ENCODE results near the gene KRT72. TPM values are rescaled to one million over a fixed set of nuclear protein-coding genes. Genes with fewer than 3 reads are reported as not detected.

The KRT72 gene
- total RNA-seq, 1 experiment from 2014 or later, result not detected

DNA sequence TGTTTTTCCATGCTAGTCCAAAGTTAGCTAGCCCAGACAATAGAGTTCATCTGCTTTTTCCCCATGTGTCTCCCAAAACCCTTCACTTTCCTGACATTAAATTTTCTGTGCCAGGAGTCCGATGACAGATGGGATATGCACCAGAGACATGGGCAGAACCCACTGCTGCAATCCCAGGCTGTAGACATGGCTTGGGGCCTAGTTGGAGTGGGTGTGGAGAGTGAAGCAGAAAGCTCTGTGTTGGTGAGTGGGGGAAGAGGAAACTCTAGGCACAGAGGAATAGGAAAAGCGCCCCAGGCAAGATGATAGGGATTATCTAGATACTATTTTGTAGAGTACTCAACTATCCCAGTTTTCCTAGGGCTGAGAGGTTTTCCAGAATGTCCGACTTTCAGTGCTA lies 22.8 kb downstream of the KRT72 start:
- Histone ChIP-seq H3K9me3 (ENCODE audit: low read length) (no peaks in the 10 kb centered on the region), H3K9ac (ENCODE audit: low read length) (no peak overlapping the region), H3K4me1 (ENCODE audit: insufficient read depth, low read length) (peaks cover 8% of the 10 kb centered on the region; the same call in 1 of the 2 replicates), H3K36me3 (ENCODE audit: low read depth, low read length) (no peaks in the 10 kb centered on the region), H3F3A (ENCODE audit: low read length, unreplicated experiment) (no peaks in the 10 kb centered on the region), H2AFZ (ENCODE audit: low read length) (no peak overlapping the region), H3K9me2 (replicated peaks; ENCODE audit: low read length) (no peaks in the 10 kb centered on the region), H3K27ac (ENCODE audit: low read length) (no peak overlapping the region), H3K27me3 (ENCODE audit: low read length) (no peaks in the 10 kb centered on the region), H3K4me2 (ENCODE audit: low read length) (no peak overlapping the region), H3K79me2 (ENCODE audit: low read length) (no peaks in the 10 kb centered on the region), H4K20me1 (ENCODE audit: low read length) (no peaks in the 10 kb centered on the region), H3K4me3 (ENCODE audit: low read length) (no peak overlapping the region)
- BruUV-seq (replicated peaks), result no TSS peak
- DNase-seq (no peak), ATAC-seq (no peak)
- intact Hi-C loops (cut with micrococcal nuclease), result no loop called here
- ChIA-PET CTCF (no interaction called here), POLR2A (ENCODE audit: unreplicated experiment) (no interaction called here)
- TF ChIP-seq EZH2phosphoT487 (IDR thresholded peaks at IDR 0.05; ENCODE audit: borderline replicate concordance, low read length), result no peak
- TF ChIP-seq EZH2 (IDR thresholded peaks at IDR 0.05; ENCODE audit: low read length, unreplicated experiment), result no peak
- TF ChIP-seq, protein P1, sequence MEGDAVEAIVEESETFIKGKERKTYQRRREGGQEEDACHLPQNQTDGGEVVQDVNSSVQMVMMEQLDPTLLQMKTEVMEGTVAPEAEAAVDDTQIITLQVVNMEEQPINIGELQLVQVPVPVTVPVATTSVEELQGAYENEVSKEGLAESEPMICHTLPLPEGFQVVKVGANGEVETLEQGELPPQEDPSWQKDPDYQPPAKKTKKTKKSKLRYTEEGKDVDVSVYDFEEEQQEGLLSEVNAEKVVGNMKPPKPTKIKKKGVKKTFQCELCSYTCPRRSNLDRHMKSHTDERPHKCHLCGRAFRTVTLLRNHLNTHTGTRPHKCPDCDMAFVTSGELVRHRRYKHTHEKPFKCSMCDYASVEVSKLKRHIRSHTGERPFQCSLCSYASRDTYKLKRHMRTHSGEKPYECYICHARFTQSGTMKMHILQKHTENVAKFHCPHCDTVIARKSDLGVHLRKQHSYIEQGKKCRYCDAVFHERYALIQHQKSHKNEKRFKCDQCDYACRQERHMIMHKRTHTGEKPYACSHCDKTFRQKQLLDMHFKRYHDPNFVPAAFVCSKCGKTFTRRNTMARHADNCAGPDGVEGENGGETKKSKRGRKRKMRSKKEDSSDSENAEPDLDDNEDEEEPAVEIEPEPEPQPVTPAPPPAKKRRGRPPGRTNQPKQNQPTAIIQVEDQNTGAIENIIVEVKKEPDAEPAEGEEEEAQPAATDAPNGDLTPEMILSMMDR (conservative IDR thresholded peaks at IDR 0.05; ENCODE audit: low read depth, low read length), result no peak

GRCh38 chr12:52577316-52577715 lies 23.9 kb downstream of the KRT72 start:
- no peaks in the 10 kb centered on the region for H3K79me2 ChIP-seq (ENCODE audit: low read length)
- no peaks in the 10 kb centered on the region for H3K9me3 ChIP-seq (ENCODE audit: low read length)
- H3K9me2 ChIP-seq (replicated peaks; ENCODE audit: low read length), result no peaks in the 10 kb centered on the region
- TF ChIP-seq, protein P1 (conservative IDR thresholded peaks at IDR 0.05; ENCODE audit: low read depth, low read length), result no peak
- TF ChIP-seq EZH2phosphoT487 (IDR thresholded peaks at IDR 0.05; ENCODE audit: borderline replicate concordance, low read length) (no peak), EZH2 (IDR thresholded peaks at IDR 0.05; ENCODE audit: low read length, unreplicated experiment) (no peak)
- DNase-seq (no peak), ATAC-seq (no peak)
- H3F3A ChIP-seq (ENCODE audit: low read length, unreplicated experiment), result no peaks in the 10 kb centered on the region
- 0 out of 2 replicates have a peak, but pooled peaks cover 5% of the 10 kb centered on the region for H3K27me3 ChIP-seq (ENCODE audit: low read length)
- intact Hi-C loops (cut with micrococcal nuclease), result no loop called here
- H3K36me3 ChIP-seq (ENCODE audit: low read depth, low read length), result no peaks in the 10 kb centered on the region
- H3K4me2 ChIP-seq (ENCODE audit: low read length), result no peak overlapping the region
- ChIA-PET CTCF (no interaction called here), POLR2A (ENCODE audit: unreplicated experiment) (no interaction called here)
- H3K27ac ChIP-seq (ENCODE audit: low read length), result no peak overlapping the region
- H2AFZ ChIP-seq (ENCODE audit: low read length), result no peak overlapping the region
- no peak overlapping the region for H3K4me3 ChIP-seq (ENCODE audit: low read length)
- no peak overlapping the region for H3K9ac ChIP-seq (ENCODE audit: low read length)
- BruUV-seq (replicated peaks), result no TSS peak
- no peaks in the 10 kb centered on the region for H4K20me1 ChIP-seq (ENCODE audit: low read length)
- H3K4me1 ChIP-seq (ENCODE audit: insufficient read depth, low read length), result peaks cover 8% of the 10 kb centered on the region; the same call in 1 of the 2 replicates

DNA sequence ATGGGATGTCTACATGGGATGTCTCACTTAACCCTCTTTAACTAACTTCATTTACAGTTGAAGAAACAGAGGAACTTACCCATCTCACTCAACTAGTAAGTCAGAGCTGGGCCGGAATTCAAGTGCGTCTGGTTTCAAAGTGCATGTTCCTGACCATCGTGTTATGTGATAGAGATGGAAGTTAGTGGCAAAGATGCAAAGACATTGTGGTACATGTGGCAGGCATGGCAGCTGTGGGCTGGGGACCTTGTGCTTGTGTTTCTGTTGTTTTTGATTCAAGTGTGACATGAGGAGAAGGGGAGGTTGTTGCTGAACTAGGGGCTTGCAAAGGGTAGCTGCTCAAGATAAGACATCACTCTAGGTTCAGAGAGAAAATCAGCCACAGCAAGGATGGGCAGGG lies 25.3 kb downstream of the KRT72 start:
- ChIA-PET CTCF (no interaction called here), POLR2A (ENCODE audit: unreplicated experiment) (no interaction called here)
- no peaks in the 10 kb centered on the region for H3K9me3 ChIP-seq (ENCODE audit: low read length)
- intact Hi-C loops (cut with micrococcal nuclease), result no loop called here
- no peaks in the 10 kb centered on the region for H4K20me1 ChIP-seq (ENCODE audit: low read length)
- no peaks in the 10 kb centered on the region for H3K79me2 ChIP-seq (ENCODE audit: low read length)
- H3K4me2 ChIP-seq (ENCODE audit: low read length), result no peak overlapping the region
- DNase-seq (no peak), ATAC-seq (no peak)
- no peak overlapping the region for H3K27ac ChIP-seq (ENCODE audit: low read length)
- no peak overlapping the region for H3K4me3 ChIP-seq (ENCODE audit: low read length)
- H2AFZ ChIP-seq (ENCODE audit: low read length), result no peak overlapping the region
- TF ChIP-seq EZH2phosphoT487 (IDR thresholded peaks at IDR 0.05; ENCODE audit: borderline replicate concordance, low read length) (no peak), EZH2 (IDR thresholded peaks at IDR 0.05; ENCODE audit: low read length, unreplicated experiment) (no peak)
- TF ChIP-seq, protein P1 (conservative IDR thresholded peaks at IDR 0.05; ENCODE audit: low read depth, low read length), result no peak
- no peaks in the 10 kb centered on the region for H3K9me2 ChIP-seq (replicated peaks; ENCODE audit: low read length)
- no peaks in the 10 kb centered on the region for H3F3A ChIP-seq (ENCODE audit: low read length, unreplicated experiment)
- BruUV-seq (replicated peaks), result no TSS peak
- no peak overlapping the region for H3K9ac ChIP-seq (ENCODE audit: low read length)
- H3K27me3 ChIP-seq (ENCODE audit: low read length), result peaks cover 13% of the 10 kb centered on the region
- no peaks in the 10 kb centered on the region for H3K36me3 ChIP-seq (ENCODE audit: low read depth, low read length)
- no peaks in the 10 kb centered on the region for H3K4me1 ChIP-seq (ENCODE audit: insufficient read depth, low read length)
